Measurements from ENCODE around the gene NOTCH1. TPM values are rescaled to one million over a fixed set of nuclear protein-coding genes. Genes with fewer than 3 reads are reported as not detected.

Gene NOTCH1
- total RNA-seq, 4 donors from 2014 or later, result 32.0 to 40.8 (median 36.2) TPM

GRCh38 chr9:136557036-136557435 is 11.2 kb upstream of the NOTCH1 start:
- Histone ChIP-seq H3K9me3 (peaks cover 0 to 7% (median 5%) of the 10 kb centered on the region in 3 donors), H3K27ac (no peak overlapping the region), H3K27me3 (peaks cover 0 to 9% (median 0%) of the 10 kb centered on the region in 4 donors), H3K36me3 (no peaks in the 10 kb centered on the region), H3K4me1 (peaks cover 14 to 55% (median 15%) of the 10 kb centered on the region in 3 donors), H3K4me3 (no peak overlapping the region)
- no peak for TF ChIP-seq POLR2A (IDR thresholded peaks at IDR 0.05)
- no peak for TF ChIP-seq CTCF (IDR thresholded peaks at IDR 0.05)
- WGBS, 2 donors, result 50% methylated on average over 2 of the region's 10 CpGs; no CpG with 5 or more reads in 1 of the 2 donors
- DNase-seq, result no peak
- intact Hi-C loops (cut with DNase I), result no loop called here

GRCh38 chr9:136556166-136556565 is 10.3 kb upstream of the NOTCH1 start:
- peaks cover 23 to 64% (median 23%) of the 10 kb centered on the region in 3 donors for H3K4me1 ChIP-seq
- H3K36me3 ChIP-seq, result no peaks in the 10 kb centered on the region
- H3K9me3 ChIP-seq, result peaks cover 0 to 7% (median 5%) of the 10 kb centered on the region in 3 donors
- peaks cover 0 to 9% (median 0%) of the 10 kb centered on the region in 4 donors for H3K27me3 ChIP-seq
- intact Hi-C loops (cut with DNase I), result no loop called here
- DNase-seq, result no peak
- 89% methylated on average over 12 of the region's 18 CpGs; no CpG with 5 or more reads in 1 of the 2 donors for WGBS, 2 donors
- no peak overlapping the region for H3K27ac ChIP-seq
- no peak for TF ChIP-seq POLR2A (IDR thresholded peaks at IDR 0.05)
- TF ChIP-seq CTCF (IDR thresholded peaks at IDR 0.05), result no peak
- no peak overlapping the region for H3K4me3 ChIP-seq

GRCh38 chr9:136554870-136555269 is 9.0 kb upstream of the NOTCH1 start:
- Histone ChIP-seq H3K27ac (peak overlapping the region in 2 of 4 donors; percentile 20 to 45), H3K4me3 (no peak overlapping the region), H3K36me3 (no peaks in the 10 kb centered on the region), H3K4me1 (peaks cover 30 to 77% (median 36%) of the 10 kb centered on the region in 3 donors), H3K27me3 (peaks cover 0 to 9% (median 0%) of the 10 kb centered on the region in 4 donors), H3K9me3 (peaks cover 0 to 7% (median 5%) of the 10 kb centered on the region in 3 donors)
- intact Hi-C loops (cut with DNase I), result no loop called here
- TF ChIP-seq POLR2A (IDR thresholded peaks at IDR 0.05) (no peak), CTCF (IDR thresholded peaks at IDR 0.05) (no peak)
- 47 to 67% methylated on average over 1 to 15 of the region's 19 CpGs for WGBS, 2 donors
- DNase-seq, result no peak

GRCh38 chr9:136553581-136553980 is 7.7 kb upstream of the NOTCH1 start:
- Histone ChIP-seq H3K27ac (no peak overlapping the region), H3K4me3 (no peak overlapping the region), H3K27me3 (peaks cover 0 to 9% (median 0%) of the 10 kb centered on the region in 4 donors), H3K4me1 (peaks cover 33 to 87% (median 47%) of the 10 kb centered on the region in 3 donors), H3K36me3 (no peaks in the 10 kb centered on the region), H3K9me3 (no peaks in the 10 kb centered on the region)
- TF ChIP-seq CTCF (IDR thresholded peaks at IDR 0.05) (no peak), POLR2A (IDR thresholded peaks at IDR 0.05) (no peak)
- DNase-seq, result no peak
- intact Hi-C loops (cut with DNase I), result no loop called here
- 84% methylated on average over 7 of the region's 14 CpGs; no CpG with 5 or more reads in 1 of the 2 donors for WGBS, 2 donors

- TF ChIP-seq CTCF (IDR thresholded peaks at IDR 0.05), result no peak
- TF ChIP-seq POLR2A (IDR thresholded peaks at IDR 0.05), result no peak
- WGBS, 2 donors, result 5 to 11% methylated on average over 18 to 19 of the region's 22 CpGs
- peaks cover 0 to 9% (median 0%) of the 10 kb centered on the region in 4 donors for H3K27me3 ChIP-seq
- peak overlapping the region; percentile 80 to 99 (median 92) for H3K27ac ChIP-seq
- intact Hi-C loops (cut with DNase I), result no loop called here
- no peaks in the 10 kb centered on the region for H3K36me3 ChIP-seq
- H3K9me3 ChIP-seq, result no peaks in the 10 kb centered on the region
- H3K4me3 ChIP-seq, result peak overlapping the region in 3 of 4 donors; percentile 4 to 40 (median 11)
- H3K4me1 ChIP-seq, result peaks cover 39 to 87% (median 55%) of the 10 kb centered on the region in 3 donors
- DNase-seq, result no peak
These were observed 6.4 kb upstream of the NOTCH1 start for GRCh38 chr9:136552117-136552703.
